PFSK-1 (cell line): ENCODE data around the gene B3GAT1.

ENCODE experiments used
- POLR2AphosphoS5 ChIP-seq: IDR thresholded peaks from 2 replicates; pipeline ENCODE4 v1.6.1; 2012; ENCODE audit warnings: low read depth, mild to moderate bottlenecking, control low read depth, low read length, moderate library complexity
- SIN3A ChIP-seq: IDR thresholded peaks from 2 replicates; pipeline ENCODE4 v1.6.1; 2012; ENCODE audit warnings: mild to moderate bottlenecking, low read length, moderate library complexity, borderline replicate concordance; ENCODE audit not compliant: insufficient read depth
- TAF1 ChIP-seq: IDR thresholded peaks from 2 replicates; pipeline ENCODE4 v1.6.1; 2012; ENCODE audit warnings: low read length, control low read depth, borderline replicate concordance; ENCODE audit not compliant: insufficient read depth
- TF ChIP-seq, protein P1 (sequence below), 2 experiments: IDR thresholded peaks; 2 replicates each; pipeline versions ENCODE4 v1.6.1 to v1.8.0; 2011 to 2012; ENCODE audit warnings: low read depth in 2 of 2, low read length in 2 of 2, control low read depth in 1 of 2, inconsistent platforms in 1 of 2, mild to moderate bottlenecking in 1 of 2, moderate library complexity in 1 of 2; ENCODE audit not compliant: insufficient read depth in 1 of 2

DNA sequence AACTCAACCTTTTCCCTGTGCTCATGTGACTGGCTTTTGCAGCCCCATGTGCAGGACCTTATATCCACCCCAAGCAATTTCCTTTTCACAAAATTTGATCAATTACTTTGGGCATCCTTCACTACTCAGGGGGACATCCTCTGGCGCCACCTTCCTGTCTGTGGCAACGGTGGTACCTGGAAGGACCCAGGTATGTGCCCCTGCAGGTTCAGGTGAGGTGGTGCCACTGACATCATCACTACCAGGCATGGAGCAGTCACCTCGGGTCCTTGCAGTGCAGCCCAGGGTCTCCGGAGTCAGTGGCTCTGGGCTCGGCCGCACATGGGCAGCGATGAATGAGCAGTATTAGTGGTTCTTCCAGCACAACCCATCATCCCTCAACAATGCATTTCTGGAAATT, 37.7 kb upstream of the B3GAT1 start:
- TF ChIP-seq SIN3A (no peak), POLR2AphosphoS5 (no peak), TAF1 (no peak)
- TF ChIP-seq, protein P1, sequence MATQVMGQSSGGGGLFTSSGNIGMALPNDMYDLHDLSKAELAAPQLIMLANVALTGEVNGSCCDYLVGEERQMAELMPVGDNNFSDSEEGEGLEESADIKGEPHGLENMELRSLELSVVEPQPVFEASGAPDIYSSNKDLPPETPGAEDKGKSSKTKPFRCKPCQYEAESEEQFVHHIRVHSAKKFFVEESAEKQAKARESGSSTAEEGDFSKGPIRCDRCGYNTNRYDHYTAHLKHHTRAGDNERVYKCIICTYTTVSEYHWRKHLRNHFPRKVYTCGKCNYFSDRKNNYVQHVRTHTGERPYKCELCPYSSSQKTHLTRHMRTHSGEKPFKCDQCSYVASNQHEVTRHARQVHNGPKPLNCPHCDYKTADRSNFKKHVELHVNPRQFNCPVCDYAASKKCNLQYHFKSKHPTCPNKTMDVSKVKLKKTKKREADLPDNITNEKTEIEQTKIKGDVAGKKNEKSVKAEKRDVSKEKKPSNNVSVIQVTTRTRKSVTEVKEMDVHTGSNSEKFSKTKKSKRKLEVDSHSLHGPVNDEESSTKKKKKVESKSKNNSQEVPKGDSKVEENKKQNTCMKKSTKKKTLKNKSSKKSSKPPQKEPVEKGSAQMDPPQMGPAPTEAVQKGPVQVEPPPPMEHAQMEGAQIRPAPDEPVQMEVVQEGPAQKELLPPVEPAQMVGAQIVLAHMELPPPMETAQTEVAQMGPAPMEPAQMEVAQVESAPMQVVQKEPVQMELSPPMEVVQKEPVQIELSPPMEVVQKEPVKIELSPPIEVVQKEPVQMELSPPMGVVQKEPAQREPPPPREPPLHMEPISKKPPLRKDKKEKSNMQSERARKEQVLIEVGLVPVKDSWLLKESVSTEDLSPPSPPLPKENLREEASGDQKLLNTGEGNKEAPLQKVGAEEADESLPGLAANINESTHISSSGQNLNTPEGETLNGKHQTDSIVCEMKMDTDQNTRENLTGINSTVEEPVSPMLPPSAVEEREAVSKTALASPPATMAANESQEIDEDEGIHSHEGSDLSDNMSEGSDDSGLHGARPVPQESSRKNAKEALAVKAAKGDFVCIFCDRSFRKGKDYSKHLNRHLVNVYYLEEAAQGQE (IDR thresholded peaks at IDR 0.05; ENCODE audit: insufficient read depth in 1 of 2, low read depth in 2 of 2, low read length in 2 of 2) = no peak
